HepG2 (cell line): ENCODE data around the gene CBX6. TPM values are rescaled to one million over a fixed set of nuclear protein-coding genes. Genes with fewer than 3 reads are reported as not detected.

Source experiments
- ARID5B ChIP-seq: IDR thresholded peaks from 2 replicates; pipeline ENCODE4 v1.4.0; 2020; ENCODE audit warnings: mild to moderate bottlenecking, missing genetic modification reagents
- BRCA1 ChIP-seq: sonication (generic); formaldehyde crosslinking; IDR thresholded peaks from 2 replicates; pipeline ENCODE4 v1.4.0; 2020; ENCODE audit warnings: missing genetic modification reagents
- CBX5 ChIP-seq: sonication (generic); formaldehyde crosslinking; IDR thresholded peaks from 2 replicates; pipeline ENCODE4 v1.4.0; 2020; ENCODE audit warnings: missing genetic modification reagents, borderline replicate concordance
- CREB3 ChIP-seq: sonication (generic); formaldehyde crosslinking; IDR thresholded peaks from 2 replicates; pipeline ENCODE4 v1.5.0; 2020; ENCODE audit warnings: missing genetic modification reagents
- DMTF1 ChIP-seq: sonication (generic); formaldehyde crosslinking; IDR thresholded peaks from 2 replicates; pipeline ENCODE4 v1.4.0; 2020; ENCODE audit warnings: mild to moderate bottlenecking, missing genetic modification reagents
- E2F5 ChIP-seq: sonication (generic); formaldehyde crosslinking; conservative IDR thresholded peaks from 2 replicates; pipeline ENCODE4 v1.4.0; 2020; ENCODE audit warnings: missing genetic modification reagents
- GTF2F1 ChIP-seq: fragments of 150-350 bp; IDR thresholded peaks from 2 replicates; pipeline ENCODE4 v1.6.1; 2014; ENCODE audit warnings: low read length
- MED1 ChIP-seq: sonication (generic); formaldehyde crosslinking; IDR thresholded peaks from 2 replicates; pipeline ENCODE4 v1.4.0; 2020; ENCODE audit warnings: missing genetic modification reagents
- PPARG ChIP-seq: conservative IDR thresholded peaks from 2 replicates; pipeline ENCODE4 v1.6.1; 2016; ENCODE audit warnings: missing biosample characterization, missing genetic modification reagents
- PREB ChIP-seq: sonication (generic); formaldehyde crosslinking; IDR thresholded peaks from 2 replicates; pipeline ENCODE4 v1.4.0; 2020; ENCODE audit warnings: missing genetic modification reagents
- RBM39 ChIP-seq: fragments of 200-400 bp; formaldehyde crosslinking; IDR thresholded peaks from one replicate; pipeline ENCODE4 v1.6.1; 2018; ENCODE audit warnings: antibody characterized with exemption, mild to moderate bottlenecking, low read depth, low read length; ENCODE audit not compliant: poor library complexity, severe bottlenecking
- ZNF343 ChIP-seq: sonication (generic); formaldehyde crosslinking; IDR thresholded peaks from 2 replicates; pipeline ENCODE4 v1.4.0; 2020; ENCODE audit warnings: mild to moderate bottlenecking, missing genetic modification reagents
- ZNF503 ChIP-seq: sonication (generic); formaldehyde crosslinking; IDR thresholded peaks from 2 replicates; pipeline ENCODE4 v1.4.0; 2020; ENCODE audit warnings: missing genetic modification reagents
- ZNF777 ChIP-seq: sonication (generic); formaldehyde crosslinking; IDR thresholded peaks from 2 replicates; pipeline ENCODE4 v1.4.0; 2020; ENCODE audit warnings: missing genetic modification reagents
- polyA plus RNA-seq, 8 experiments: library from polyadenylated mRNA; depleted of rRNA in 3 of 8; stranded (reverse) in 7 of 8; unstranded in 1 of 8; fragments of >200 nt; fragmentation: Illumina TruSeq in 4 of 8; extraction: Trizol in 4 of 8; gene quantifications; 2 replicates each; pipeline versions ENCODE4 v1.2.1 to v1.2.3, GENCODE V29; 2011 to 2016; ENCODE audit warnings: low read depth in 4 of 8, missing spikeins in 1 of 8, mixed read lengths in 1 of 8; ENCODE audit not compliant: insufficient read depth in 1 of 8
- total RNA-seq, 5 experiments: library from RNA; depleted of rRNA; stranded (reverse); fragments of >200 nt; fragmentation: Illumina TruSeq; extraction: Trizol; gene quantifications; 2 replicates each; pipeline ENCODE4 v1.2.3, GENCODE V29; 2016; ENCODE audit warnings: low read depth in 1 of 5

CBX6 gene
- total and polyA plus RNA-seq, 2 of the 13 experiments (the other 11 are each of a cell fraction or from before 2014, with no cell fraction given), result 1.7 to 6.5 TPM

GRCh38 chr22:38868886-38869381 is 3.1 kb downstream of the CBX6 start (continued):
- TF ChIP-seq E2F5 (no peak), CBX5 (CRISPR knock-in tag) (no peak), ARID5B (CRISPR knock-in tag) (0 out of 2 replicates have a peak, but pooled peaks have one; percentile 23), CREB3 (CRISPR knock-in tag) (no peak), ZNF343 (CRISPR knock-in tag) (no peak), PPARG (CRISPR knock-in tag) (no peak), DMTF1 (CRISPR knock-in tag) (no peak), PREB (no peak), ZNF777 (CRISPR knock-in tag) (no peak), RBM39 (no peak), ZNF503 (no peak), GTF2F1 (no peak), BRCA1 (CRISPR knock-in tag) (no peak), MED1 (CRISPR knock-in tag) (no peak)
